Panc1 (cell line): ENCODE results near the gene BRWD1. TPM values are rescaled to one million over a fixed set of nuclear protein-coding genes. Genes with fewer than 3 reads are reported as not detected.

ENCODE experiments used
- ATAC-seq: fragments of 200-7000 bp; cut with Tn5 transposase; 2 replicates; pipeline ENCODE4 v1.9.1; 2020; ENCODE audit warnings: mild to moderate bottlenecking, moderate library complexity
- BruUV-seq: library from RNA; stranded (reverse); fragments of 400-500 nt; replicated peaks from 2 replicates; lab custom pipeline; 2021; lab: Mats Ljungman, UMichigan
- CTCF ChIA-PET: fragments of 300-600 bp; sonication (Branson Sonifier 250); formaldehyde crosslinking; loops from one replicate; lab custom pipeline; 2022; ENCODE audit warnings: antibody characterized with exemption; lab: Charles Lee
- POLR2A ChIA-PET: fragments of 300-600 bp; sonication (Branson Sonifier 250); formaldehyde crosslinking; loops from one replicate; lab custom pipeline; 2022; ENCODE audit warnings: antibody characterized with exemption; lab: Charles Lee
- DNase-seq: peaks from one replicate; pipeline ENCODE4 v3.0.0-alpha.2; 2010; ENCODE audit warnings: low read depth, low spot score
- H3K27ac ChIP-seq: 2 replicates; pipeline ENCODE4 v1.5.1; 2011; ENCODE audit warnings: mild to moderate bottlenecking, low read length, inconsistent platforms
- H3K27me3 ChIP-seq: fragments of 200-500 bp; sonication (Bioruptor generic); 2 replicates; pipeline ENCODE4 v1.6.0; 2014; ENCODE audit warnings: low read length, inconsistent platforms; ENCODE audit not compliant: control insufficient read depth, insufficient read depth
- H3K36me3 ChIP-seq: fragments of 200-500 bp; sonication (Bioruptor generic); 2 replicates; pipeline ENCODE4 v1.5.1; 2014; ENCODE audit warnings: inconsistent platforms, mild to moderate bottlenecking, low read length, moderate library complexity; ENCODE audit not compliant: control insufficient read depth, insufficient read depth
- H3K4me1 ChIP-seq: 2 replicates; pipeline ENCODE4 v1.5.1; 2011; ENCODE audit warnings: inconsistent platforms, mild to moderate bottlenecking, low read length, moderate library complexity; ENCODE audit not compliant: control insufficient read depth, insufficient read depth
- H3K4me3 ChIP-seq, 2 experiments: 2 replicates each; pipeline ENCODE4 v1.5.1; 2011 to 2012; ENCODE audit warnings: low read depth in 2 of 2, low read length in 2 of 2, mild to moderate bottlenecking in 2 of 2, inconsistent platforms in 1 of 2, moderate library complexity in 1 of 2
- H3K9me3 ChIP-seq: fragments of 200-500 bp; sonication (Bioruptor generic); 2 replicates; pipeline ENCODE4 v1.5.1; 2014; ENCODE audit warnings: low read depth, mild to moderate bottlenecking, inconsistent platforms, low read length, moderate library complexity; ENCODE audit not compliant: control insufficient read depth, insufficient read depth
- CTCF ChIP-seq: fragments of 450-650 bp; IDR thresholded peaks from 2 replicates; pipeline ENCODE4 v1.5.1; 2017; ENCODE audit warnings: mild to moderate bottlenecking
- POLR2AphosphoS5 ChIP-seq: IDR thresholded peaks from 2 replicates; pipeline ENCODE4 v1.6.1; 2012; ENCODE audit warnings: mild to moderate bottlenecking, low read depth, low read length, moderate library complexity
- REST ChIP-seq, 2 experiments: IDR thresholded peaks; 2 replicates each; pipeline ENCODE4 v1.6.1; 2011 to 2012; ENCODE audit warnings: low read depth in 2 of 2, control low read depth in 1 of 2, low read length in 1 of 2, mild to moderate bottlenecking in 1 of 2, moderate library complexity in 1 of 2; ENCODE audit not compliant: insufficient read depth in 1 of 2
- SIN3A ChIP-seq: IDR thresholded peaks from 2 replicates; pipeline ENCODE4 v1.6.1; 2012; ENCODE audit warnings: low read depth, mild to moderate bottlenecking, low read length, moderate library complexity, borderline replicate concordance; ENCODE audit not compliant: insufficient read depth
- TCF7L2 ChIP-seq: IDR thresholded peaks from 2 replicates; pipeline ENCODE4 v1.6.1; 2011; ENCODE audit warnings: mild to moderate bottlenecking, low read depth, low read length, inconsistent platforms
- in situ Hi-C: cut with HindIII; loops from 2 replicates; pipeline ENCODE4 v1.10.0; 2016; ENCODE audit warnings: low sequenced_read_pairs, low pct_unique_long_range_greater_than_20kb
- intact Hi-C: fragments of 100-400 bp; cut with micrococcal nuclease; formaldehyde crosslinking; loops from one replicate; pipeline ENCODE4 v1.10.0; 2022; ENCODE audit not compliant: unreplicated experiment
- total RNA-seq: library from RNA; stranded (reverse); gene quantifications from one replicate; pipeline ENCODE4 v1.2.1, GENCODE V29; 2021; ENCODE audit not compliant: unreplicated experiment

The BRWD1 gene
- total RNA-seq, 1 experiment from 2014 or later, result 26.2 TPM

GRCh38 chr21:39168800-39169199, 144.6 kb downstream of the BRWD1 start:
- ATAC-seq, result no peak
- Histone ChIP-seq H3K4me3 (no peak overlapping the region), H3K4me1 (no peaks in the 10 kb centered on the region), H3K27me3 (no peaks in the 10 kb centered on the region), H3K9me3 (peaks cover 7% of the 10 kb centered on the region; the same call in 1 of the 2 replicates), H3K27ac (no peak overlapping the region), H3K36me3 (0 out of 2 replicates have a peak, but pooled peaks cover 2% of the 10 kb centered on the region)
- CTCF ChIA-PET, result no interaction called here
- no peak for TF ChIP-seq REST (IDR thresholded peaks at IDR 0.05; ENCODE audit: insufficient read depth in 1 of 2, low read depth in 2 of 2, low read length in 1 of 2)
- no peak for TF ChIP-seq CTCF
- no peak for TF ChIP-seq TCF7L2
- TF ChIP-seq POLR2AphosphoS5, result no peak
- no peak for DNase-seq
- POLR2A ChIA-PET, result no interaction called here
- BruUV-seq, result no TSS peak
- in situ Hi-C loops (no loop called here), intact Hi-C loops (no loop called here)

GRCh38 chr21:39164523-39164922, 148.9 kb downstream of the BRWD1 start:
- DNase-seq (no peak), ATAC-seq (no peak)
- Histone ChIP-seq H3K27me3 (no peaks in the 10 kb centered on the region), H3K4me3 (no peak overlapping the region), H3K36me3 (0 out of 2 replicates have a peak, but pooled peaks cover 2% of the 10 kb centered on the region), H3K9me3 (peaks cover 7% of the 10 kb centered on the region; the same call in 1 of the 2 replicates), H3K4me1 (no peaks in the 10 kb centered on the region), H3K27ac (no peak overlapping the region)
- intact Hi-C loops, result no loop called here
- no TSS peak for BruUV-seq
- CTCF ChIA-PET, result no interaction called here
- in situ Hi-C loops, result no loop called here
- POLR2A ChIA-PET, result no interaction called here
- TF ChIP-seq REST (IDR thresholded peaks at IDR 0.05; ENCODE audit: insufficient read depth in 1 of 2, low read depth in 2 of 2, low read length in 1 of 2) (no peak), SIN3A (no peak), CTCF (no peak), POLR2AphosphoS5 (no peak), TCF7L2 (no peak)
